Chondrocyte (in vitro differentiated cells): ENCODE data around the gene CLIC3. TPM values are rescaled to one million over a fixed set of nuclear protein-coding genes. Genes with fewer than 3 reads are reported as not detected.

Experiments
- DNase-seq: peaks from one replicate; pipeline ENCODE4 v3.0.0; 2021; ENCODE audit warnings: mixed read lengths, low spot score
- H3K27ac Mint-ChIP-seq: one replicate; pipeline ENCODE4 v1.8.0; 2021; ENCODE audit warnings: mild to moderate bottlenecking, moderate library complexity, mixed read lengths; ENCODE audit not compliant: unreplicated experiment
- H3K27me3 Mint-ChIP-seq: 2 replicates; pipeline ENCODE4 v1.8.0; 2021; ENCODE audit warnings: low read depth, mixed read lengths
- H3K36me3 Mint-ChIP-seq: 2 replicates; pipeline ENCODE4 v1.8.0; 2021; ENCODE audit warnings: low read depth, mixed read lengths
- H3K4me1 Mint-ChIP-seq: 2 replicates; pipeline ENCODE4 v1.8.0; 2021; ENCODE audit warnings: low read depth, mild to moderate bottlenecking, mixed read lengths
- H3K4me3 Mint-ChIP-seq: one replicate; pipeline ENCODE4 v1.8.0; 2021; ENCODE audit warnings: mild to moderate bottlenecking, moderate library complexity, mixed read lengths; ENCODE audit not compliant: unreplicated experiment
- H3K9me3 Mint-ChIP-seq: 2 replicates; pipeline ENCODE4 v1.8.0; 2021; ENCODE audit warnings: low read depth, mixed read lengths
- total RNA-seq: library from RNA; stranded (reverse); gene quantifications from 3 replicates; pipeline ENCODE4 v1.2.1, GENCODE V29; 2021
- TF ChIP-seq, protein P1 (sequence below): fragments of 200-600 bp; sonication (generic); IDR thresholded peaks from 2 replicates; pipeline ENCODE4 v1.5.0; 2021; ENCODE audit warnings: antibody characterized with exemption, mild to moderate bottlenecking, moderate library complexity

The CLIC3 gene
- total RNA-seq, 1 donor from 2014 or later: 5.5 TPM

DNA sequence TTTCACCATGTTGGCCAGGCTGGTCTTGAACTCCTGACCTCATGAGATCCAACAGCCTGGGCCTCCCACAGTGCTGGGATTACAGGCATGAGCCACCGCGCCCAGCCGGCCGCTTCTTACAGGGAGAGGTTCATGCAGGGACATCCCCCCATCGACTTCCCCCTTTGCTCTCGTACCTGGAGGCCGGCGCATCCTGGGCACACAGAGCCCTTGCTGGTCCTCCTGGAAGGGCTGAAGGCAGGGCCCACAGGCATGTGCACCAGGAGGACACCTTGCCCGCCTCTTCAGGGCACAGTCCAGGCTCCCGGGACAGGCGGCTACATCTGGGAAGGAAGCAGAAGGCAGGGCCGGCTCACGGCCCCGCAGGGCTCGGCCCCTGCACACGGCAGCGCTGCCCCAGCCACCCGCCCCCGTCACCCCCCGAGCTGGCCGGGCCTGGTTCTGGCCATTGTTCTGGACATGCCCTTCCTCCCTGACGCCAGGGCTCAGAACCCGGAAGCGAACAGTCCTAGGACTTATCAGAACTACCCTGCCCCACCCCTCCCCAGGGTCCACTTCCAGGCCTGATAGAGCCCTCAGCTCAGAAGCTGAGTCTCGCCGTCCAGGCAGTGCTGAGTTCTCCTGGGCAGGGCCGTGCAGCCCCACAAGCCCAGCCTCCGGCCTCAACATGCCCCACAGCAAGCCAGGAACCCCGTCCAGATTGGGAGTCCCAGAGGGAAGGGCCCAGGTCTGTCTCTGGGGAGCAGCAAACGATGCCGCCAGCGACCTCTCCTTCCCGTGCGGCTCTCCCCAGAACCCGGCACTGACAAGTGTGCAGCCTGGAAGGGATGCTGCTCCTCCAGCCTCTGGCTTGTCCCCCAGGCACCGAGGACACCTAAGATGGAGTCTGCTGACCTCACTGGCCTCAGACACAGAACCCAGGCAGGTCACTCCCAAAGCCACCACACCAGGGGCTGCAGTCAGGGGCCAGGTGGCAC lies 46.7 kb upstream of the CLIC3 start:
- no peak for DNase-seq
- Mint-ChIP-seq H3K4me1 (peaks cover 14% of the 10 kb centered on the region), H3K36me3 (peaks cover 4% of the 10 kb centered on the region), H3K9me3 (no peaks in the 10 kb centered on the region), H3K4me3 (no peak overlapping the region), H3K27me3 (no peaks in the 10 kb centered on the region), H3K27ac (no peak overlapping the region)
- TF ChIP-seq, protein P1, sequence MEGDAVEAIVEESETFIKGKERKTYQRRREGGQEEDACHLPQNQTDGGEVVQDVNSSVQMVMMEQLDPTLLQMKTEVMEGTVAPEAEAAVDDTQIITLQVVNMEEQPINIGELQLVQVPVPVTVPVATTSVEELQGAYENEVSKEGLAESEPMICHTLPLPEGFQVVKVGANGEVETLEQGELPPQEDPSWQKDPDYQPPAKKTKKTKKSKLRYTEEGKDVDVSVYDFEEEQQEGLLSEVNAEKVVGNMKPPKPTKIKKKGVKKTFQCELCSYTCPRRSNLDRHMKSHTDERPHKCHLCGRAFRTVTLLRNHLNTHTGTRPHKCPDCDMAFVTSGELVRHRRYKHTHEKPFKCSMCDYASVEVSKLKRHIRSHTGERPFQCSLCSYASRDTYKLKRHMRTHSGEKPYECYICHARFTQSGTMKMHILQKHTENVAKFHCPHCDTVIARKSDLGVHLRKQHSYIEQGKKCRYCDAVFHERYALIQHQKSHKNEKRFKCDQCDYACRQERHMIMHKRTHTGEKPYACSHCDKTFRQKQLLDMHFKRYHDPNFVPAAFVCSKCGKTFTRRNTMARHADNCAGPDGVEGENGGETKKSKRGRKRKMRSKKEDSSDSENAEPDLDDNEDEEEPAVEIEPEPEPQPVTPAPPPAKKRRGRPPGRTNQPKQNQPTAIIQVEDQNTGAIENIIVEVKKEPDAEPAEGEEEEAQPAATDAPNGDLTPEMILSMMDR: no peak

DNA sequence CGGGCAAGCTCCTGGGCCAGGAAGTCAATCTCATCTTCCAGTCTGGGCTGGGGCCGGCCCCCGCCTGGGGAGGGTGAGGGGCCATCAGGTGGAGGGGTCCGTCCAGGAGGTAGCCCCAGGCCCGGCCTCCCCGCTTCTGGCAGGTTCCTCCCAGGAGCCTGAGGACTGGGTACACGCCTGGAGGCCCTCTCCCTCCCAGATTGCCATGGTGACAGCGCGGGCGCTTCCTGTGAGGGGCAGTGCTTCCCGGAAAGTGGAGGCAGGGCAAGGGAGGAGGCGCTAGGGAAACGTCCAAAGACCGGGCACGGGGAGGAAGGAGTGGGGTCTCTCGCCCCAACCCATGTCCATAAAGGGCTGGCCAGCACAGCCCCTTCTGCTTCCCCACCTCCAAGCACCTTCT lies 44.8 kb upstream of the CLIC3 start:
- Mint-ChIP-seq H3K4me3 (no peak overlapping the region), H3K36me3 (peaks cover 4% of the 10 kb centered on the region), H3K9me3 (no peaks in the 10 kb centered on the region), H3K4me1 (peaks cover 14% of the 10 kb centered on the region), H3K27ac (no peak overlapping the region), H3K27me3 (no peaks in the 10 kb centered on the region)
- no peak for DNase-seq
- TF ChIP-seq, protein P1: no peak

DNA sequence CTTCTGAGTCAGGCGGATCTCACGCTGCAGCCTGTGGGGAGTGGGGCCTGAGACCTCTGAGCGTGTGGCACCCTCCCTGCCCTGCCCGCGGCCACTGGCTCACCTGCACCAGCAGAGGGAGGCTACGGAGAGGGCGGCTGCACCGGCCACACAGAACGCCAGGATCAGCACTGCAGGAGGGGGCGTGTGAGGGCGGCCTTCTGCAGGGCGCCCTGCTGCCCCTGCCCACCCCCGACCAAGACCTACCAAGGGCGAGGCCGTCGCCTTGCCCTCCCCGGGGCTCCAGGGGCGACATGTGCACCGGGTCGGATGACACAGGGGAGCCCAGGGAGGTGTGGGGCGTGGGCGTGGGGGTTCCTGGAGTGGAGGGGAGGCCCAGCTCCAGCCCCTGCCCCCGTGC lies 44.2 kb upstream of the CLIC3 start:
- TF ChIP-seq, protein P1: no peak
- Mint-ChIP-seq H3K27me3 (no peaks in the 10 kb centered on the region), H3K36me3 (peaks cover 4% of the 10 kb centered on the region), H3K4me1 (peaks cover 14% of the 10 kb centered on the region), H3K9me3 (no peaks in the 10 kb centered on the region), H3K4me3 (no peak overlapping the region), H3K27ac (no peak overlapping the region)
- DNase-seq: no peak

DNA sequence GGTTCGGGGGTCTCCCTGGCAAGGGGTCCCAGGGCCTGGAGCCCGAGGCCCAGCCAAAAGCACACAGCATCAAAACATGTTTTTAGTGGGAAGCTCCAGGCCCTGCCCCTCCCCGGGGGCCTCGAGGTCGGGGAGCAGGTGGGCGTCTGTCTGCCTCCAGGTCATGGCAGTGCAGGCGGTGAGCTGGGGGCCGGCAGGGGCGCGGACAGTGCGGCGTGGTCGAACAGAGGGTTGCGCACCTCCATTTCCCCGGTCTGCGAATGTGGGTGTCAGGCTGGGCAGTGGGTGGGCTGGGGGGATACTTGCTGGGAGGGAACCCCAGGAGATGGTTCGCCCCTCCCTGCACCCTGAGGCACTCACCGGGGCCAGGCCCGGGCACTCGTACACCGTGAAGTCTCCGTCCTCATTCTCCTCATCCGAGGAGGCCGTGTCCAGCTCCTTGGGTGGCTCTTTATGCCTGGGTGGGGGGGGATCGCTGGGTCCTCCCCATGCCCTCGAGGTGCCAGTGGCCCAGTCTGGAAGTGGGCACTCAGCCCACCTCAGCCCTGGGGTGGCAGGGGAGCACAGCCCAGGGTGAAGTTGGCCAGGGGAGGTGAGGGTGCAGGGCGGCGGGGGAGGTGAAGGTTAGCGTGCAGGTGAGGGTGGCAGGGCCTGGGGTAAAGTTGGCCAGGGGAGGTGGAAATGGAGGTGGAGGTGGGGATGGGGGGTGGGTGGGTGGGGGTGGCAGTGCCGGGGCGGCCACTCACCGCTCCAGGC lies 43.4 kb upstream of the CLIC3 start:
- no peaks in the 10 kb centered on the region for H3K27me3 Mint-ChIP-seq
- DNase-seq: no peak
- peaks cover 9% of the 10 kb centered on the region for H3K4me1 Mint-ChIP-seq
- no peak overlapping the region for H3K4me3 Mint-ChIP-seq
- H3K9me3 Mint-ChIP-seq: no peaks in the 10 kb centered on the region
- no peak overlapping the region for H3K27ac Mint-ChIP-seq
- TF ChIP-seq, protein P1: no peak
- peaks cover 4% of the 10 kb centered on the region for H3K36me3 Mint-ChIP-seq

DNA sequence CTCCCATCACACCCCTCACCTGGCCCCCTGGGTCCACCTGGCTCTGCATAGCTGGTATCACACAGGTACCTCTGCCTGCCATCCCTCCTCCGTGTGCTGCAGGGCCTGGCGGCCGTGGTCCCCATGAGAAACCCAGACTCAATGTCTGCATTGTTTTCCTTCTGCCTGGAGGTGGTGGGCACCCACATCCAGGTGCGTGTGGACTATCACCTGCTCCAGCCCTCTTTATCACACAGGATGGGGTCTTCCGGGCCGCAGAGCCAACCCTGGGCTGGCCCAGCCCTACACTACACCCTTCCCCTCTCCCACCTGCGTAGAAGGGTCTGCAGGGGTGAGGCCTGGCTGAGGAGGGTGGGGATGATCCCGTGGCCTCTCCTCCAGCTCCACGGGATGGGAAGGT lies 42.5 kb upstream of the CLIC3 start:
- peaks cover 4% of the 10 kb centered on the region for H3K36me3 Mint-ChIP-seq
- no peak overlapping the region for H3K27ac Mint-ChIP-seq
- H3K4me3 Mint-ChIP-seq: no peak overlapping the region
- no peaks in the 10 kb centered on the region for H3K27me3 Mint-ChIP-seq
- H3K9me3 Mint-ChIP-seq: no peaks in the 10 kb centered on the region
- peaks cover 2% of the 10 kb centered on the region for H3K4me1 Mint-ChIP-seq
- TF ChIP-seq, protein P1: no peak
- DNase-seq: no peak
